T-helper 2 cell treated with Interferon-gamma antibody and Interleukin-4, amounts not matched to agents 5 μg/mL and 100 μg/mL, for 36 hours (primary cell): Measurements from ENCODE around the gene RBM18.

Source experiments
- DNase-seq: peaks from one replicate; pipeline ENCODE4 v3.0.0; 2021; ENCODE audit warnings: low spot score
- H3K27ac Mint-ChIP-seq: one replicate; pipeline ENCODE4 v1.8.0; 2021; ENCODE audit warnings: mild to moderate bottlenecking, mixed read lengths
- H3K27me3 Mint-ChIP-seq: one replicate; pipeline ENCODE4 v1.8.0; 2021; ENCODE audit warnings: low read depth, mixed read lengths
- H3K36me3 Mint-ChIP-seq: one replicate; pipeline ENCODE4 v1.8.0; 2021; ENCODE audit warnings: low read depth, mixed read lengths
- H3K4me1 Mint-ChIP-seq: one replicate; pipeline ENCODE4 v1.8.0; 2021; ENCODE audit warnings: low read depth, mixed read lengths
- H3K4me3 Mint-ChIP-seq: one replicate; pipeline ENCODE4 v1.8.0; 2022; ENCODE audit warnings: mild to moderate bottlenecking, moderate library complexity, mixed read lengths
- H3K9me3 Mint-ChIP-seq: one replicate; pipeline ENCODE4 v1.8.0; 2021; ENCODE audit warnings: mixed read lengths

The RBM18 gene

GRCh38 chr9:122213589-122214413 lies 50.8 kb downstream of the RBM18 start:
- H3K4me3 Mint-ChIP-seq: peak overlapping the region; percentile 68
- DNase-seq: peak; percentile 54
- H3K4me1 Mint-ChIP-seq: peaks cover 18% of the 10 kb centered on the region
- H3K36me3 Mint-ChIP-seq: no peaks in the 10 kb centered on the region
- H3K27me3 Mint-ChIP-seq: peaks cover 63% of the 10 kb centered on the region
- H3K27ac Mint-ChIP-seq: no peak overlapping the region
- H3K9me3 Mint-ChIP-seq: no peaks in the 10 kb centered on the region

- Mint-ChIP-seq H3K4me3 (peak overlapping the region; percentile 55), H3K27me3 (peaks cover 56% of the 10 kb centered on the region), H3K4me1 (peaks cover 12% of the 10 kb centered on the region), H3K9me3 (no peaks in the 10 kb centered on the region), H3K27ac (no peak overlapping the region), H3K36me3 (no peaks in the 10 kb centered on the region)
- no peak for DNase-seq
These were observed 51.5 kb downstream of the RBM18 start for GRCh38 chr9:122213102-122213588.

GRCh38 chr9:122212473-122213004 lies 52.1 kb downstream of the RBM18 start:
- H3K4me1 Mint-ChIP-seq: peaks cover 6% of the 10 kb centered on the region
- H3K4me3 Mint-ChIP-seq: peak overlapping the region; percentile 55
- H3K9me3 Mint-ChIP-seq: no peaks in the 10 kb centered on the region
- no peaks in the 10 kb centered on the region for H3K36me3 Mint-ChIP-seq
- H3K27me3 Mint-ChIP-seq: peaks cover 50% of the 10 kb centered on the region
- H3K27ac Mint-ChIP-seq: no peak overlapping the region
- DNase-seq: no peak

GRCh38 chr9:122209451-122209850 lies 55.2 kb downstream of the RBM18 start:
- no peak overlapping the region for H3K4me3 Mint-ChIP-seq
- H3K27me3 Mint-ChIP-seq: peaks cover 32% of the 10 kb centered on the region
- H3K9me3 Mint-ChIP-seq: no peaks in the 10 kb centered on the region
- H3K36me3 Mint-ChIP-seq: no peaks in the 10 kb centered on the region
- no peak for DNase-seq
- H3K4me1 Mint-ChIP-seq: peaks cover 4% of the 10 kb centered on the region
- H3K27ac Mint-ChIP-seq: no peak overlapping the region

GRCh38 chr9:122207096-122207495 lies 57.5 kb downstream of the RBM18 start:
- no peaks in the 10 kb centered on the region for H3K4me1 Mint-ChIP-seq
- H3K27ac Mint-ChIP-seq: no peak overlapping the region
- no peaks in the 10 kb centered on the region for H3K36me3 Mint-ChIP-seq
- DNase-seq: no peak
- peaks cover 14% of the 10 kb centered on the region for H3K27me3 Mint-ChIP-seq
- H3K4me3 Mint-ChIP-seq: no peak overlapping the region
- no peaks in the 10 kb centered on the region for H3K9me3 Mint-ChIP-seq

- Mint-ChIP-seq H3K36me3 (no peaks in the 10 kb centered on the region), H3K27me3 (peaks cover 7% of the 10 kb centered on the region), H3K9me3 (no peaks in the 10 kb centered on the region), H3K4me3 (no peak overlapping the region), H3K27ac (no peak overlapping the region), H3K4me1 (no peaks in the 10 kb centered on the region)
- DNase-seq: no peak
These were observed 58.3 kb downstream of the RBM18 start for GRCh38 chr9:122206118-122207046.

GRCh38 chr9:122205176-122205575 lies 59.5 kb downstream of the RBM18 start:
- DNase-seq: no peak
- Mint-ChIP-seq H3K9me3 (no peaks in the 10 kb centered on the region), H3K36me3 (no peaks in the 10 kb centered on the region), H3K27ac (no peak overlapping the region), H3K27me3 (peaks cover 5% of the 10 kb centered on the region), H3K4me3 (no peak overlapping the region), H3K4me1 (no peaks in the 10 kb centered on the region)

- H3K27ac Mint-ChIP-seq: no peak overlapping the region
- no peak overlapping the region for H3K4me3 Mint-ChIP-seq
- H3K4me1 Mint-ChIP-seq: no peaks in the 10 kb centered on the region
- H3K36me3 Mint-ChIP-seq: no peaks in the 10 kb centered on the region
- no peak for DNase-seq
- H3K27me3 Mint-ChIP-seq: peaks cover 5% of the 10 kb centered on the region
- H3K9me3 Mint-ChIP-seq: no peaks in the 10 kb centered on the region
These were observed 60.1 kb downstream of the RBM18 start for GRCh38 chr9:122204491-122204890.

- H3K4me1 Mint-ChIP-seq: no peaks in the 10 kb centered on the region
- DNase-seq: no peak
- no peak overlapping the region for H3K27ac Mint-ChIP-seq
- H3K27me3 Mint-ChIP-seq: peaks cover 5% of the 10 kb centered on the region
- H3K36me3 Mint-ChIP-seq: no peaks in the 10 kb centered on the region
- H3K4me3 Mint-ChIP-seq: no peak overlapping the region
- no peaks in the 10 kb centered on the region for H3K9me3 Mint-ChIP-seq
These were observed 60.6 kb downstream of the RBM18 start for GRCh38 chr9:122204055-122204454.

- Mint-ChIP-seq H3K27me3 (peaks cover 5% of the 10 kb centered on the region), H3K4me3 (no peak overlapping the region), H3K9me3 (no peaks in the 10 kb centered on the region), H3K4me1 (no peaks in the 10 kb centered on the region), H3K27ac (no peak overlapping the region), H3K36me3 (no peaks in the 10 kb centered on the region)
- DNase-seq: no peak
These were observed 62.5 kb downstream of the RBM18 start for GRCh38 chr9:122202111-122202510.

GRCh38 chr9:122201641-122202040 lies 63.0 kb downstream of the RBM18 start:
- Mint-ChIP-seq H3K36me3 (no peaks in the 10 kb centered on the region), H3K27ac (no peak overlapping the region), H3K4me3 (no peak overlapping the region), H3K27me3 (peaks cover under 1% of the 10 kb centered on the region), H3K4me1 (no peaks in the 10 kb centered on the region), H3K9me3 (no peaks in the 10 kb centered on the region)
- no peak for DNase-seq

- H3K4me3 Mint-ChIP-seq: no peak overlapping the region
- no peaks in the 10 kb centered on the region for H3K27me3 Mint-ChIP-seq
- no peak overlapping the region for H3K27ac Mint-ChIP-seq
- H3K4me1 Mint-ChIP-seq: no peaks in the 10 kb centered on the region
- DNase-seq: no peak
- H3K9me3 Mint-ChIP-seq: no peaks in the 10 kb centered on the region
- no peaks in the 10 kb centered on the region for H3K36me3 Mint-ChIP-seq
These were observed 63.6 kb downstream of the RBM18 start for GRCh38 chr9:122200960-122201595.

GRCh38 chr9:122197882-122198281 lies 66.8 kb downstream of the RBM18 start:
- H3K9me3 Mint-ChIP-seq: no peaks in the 10 kb centered on the region
- DNase-seq: no peak
- no peaks in the 10 kb centered on the region for H3K4me1 Mint-ChIP-seq
- no peaks in the 10 kb centered on the region for H3K36me3 Mint-ChIP-seq
- H3K4me3 Mint-ChIP-seq: no peak overlapping the region
- peaks cover 3% of the 10 kb centered on the region for H3K27me3 Mint-ChIP-seq
- H3K27ac Mint-ChIP-seq: no peak overlapping the region
